HEK293 (cell line): ENCODE data around the gene NCR3LG1.

Experiments used
- BCL6B ChIP-seq: fragments of 450-650 bp; formaldehyde crosslinking; IDR thresholded peaks from 2 replicates; pipeline ENCODE4 v1.5.1; 2017; ENCODE audit warnings: missing biosample characterization, missing genetic modification characterization
- GLI4 ChIP-seq: fragments of 450-650 bp; formaldehyde crosslinking; IDR thresholded peaks from 2 replicates; pipeline ENCODE4 v1.5.1; 2016; ENCODE audit warnings: missing biosample characterization, missing genetic modification characterization
- GLIS2 ChIP-seq: fragments of 450-650 bp; formaldehyde crosslinking; IDR thresholded peaks from 2 replicates; pipeline ENCODE4 v1.5.1; 2016; ENCODE audit warnings: missing biosample characterization, missing genetic modification characterization
- HOXC10 ChIP-seq: sonication (generic); formaldehyde crosslinking; IDR thresholded peaks from 2 replicates; pipeline ENCODE4 v1.8.1; 2023; ENCODE audit warnings: mild to moderate bottlenecking, missing genetic modification reagents
- INSM2 ChIP-seq: fragments of 450-650 bp; formaldehyde crosslinking; IDR thresholded peaks from 2 replicates; pipeline ENCODE4 v1.5.1; 2016; ENCODE audit warnings: missing biosample characterization, missing genetic modification characterization
- KLF7 ChIP-seq: fragments of 450-650 bp; formaldehyde crosslinking; IDR thresholded peaks from 2 replicates; pipeline ENCODE4 v1.5.1; 2016; ENCODE audit warnings: missing biosample characterization, missing genetic modification characterization, borderline replicate concordance
- MEIS1 ChIP-seq: sonication (generic); formaldehyde crosslinking; IDR thresholded peaks from 2 replicates; pipeline ENCODE4 v1.8.1; 2022; ENCODE audit warnings: missing genetic modification reagents, mild to moderate bottlenecking, borderline replicate concordance
- MZF1 ChIP-seq: fragments of 450-650 bp; formaldehyde crosslinking; IDR thresholded peaks from 2 replicates; pipeline ENCODE4 v1.5.1; 2017; ENCODE audit warnings: missing biosample characterization, missing genetic modification characterization, borderline replicate concordance
- PBX3 ChIP-seq: sonication (generic); formaldehyde crosslinking; IDR thresholded peaks from 2 replicates; pipeline ENCODE4 v1.8.1; 2022; ENCODE audit warnings: mild to moderate bottlenecking, moderate library complexity, missing genetic modification reagents
- PRDM4 ChIP-seq: fragments of 450-650 bp; formaldehyde crosslinking; IDR thresholded peaks from 2 replicates; pipeline ENCODE4 v1.5.1; 2017; ENCODE audit warnings: missing biosample characterization, missing genetic modification characterization
- ZBTB21 ChIP-seq: fragments of 450-650 bp; formaldehyde crosslinking; IDR thresholded peaks from 2 replicates; pipeline ENCODE4 v1.5.1; 2017; ENCODE audit warnings: missing biosample characterization, missing genetic modification characterization
- ZBTB6 ChIP-seq: fragments of 450-650 bp; formaldehyde crosslinking; IDR thresholded peaks from 2 replicates; pipeline ENCODE4 v1.5.1; 2017; ENCODE audit warnings: missing biosample characterization, missing genetic modification characterization
- ZNF302 ChIP-seq: fragments of 450-650 bp; formaldehyde crosslinking; IDR thresholded peaks from 2 replicates; pipeline ENCODE4 v1.5.1; 2016; ENCODE audit warnings: missing biosample characterization, missing genetic modification characterization, low read depth
- ZNF311 ChIP-seq: fragments of 450-650 bp; formaldehyde crosslinking; IDR thresholded peaks from 2 replicates; pipeline ENCODE4 v1.5.1; 2017; ENCODE audit warnings: missing biosample characterization, missing genetic modification characterization, borderline replicate concordance
- ZNF404 ChIP-seq: fragments of 450-650 bp; formaldehyde crosslinking; IDR thresholded peaks from 2 replicates; pipeline ENCODE4 v1.5.1; 2017; ENCODE audit warnings: missing biosample characterization, missing genetic modification characterization
- ZNF416 ChIP-seq: fragments of 450-650 bp; formaldehyde crosslinking; IDR thresholded peaks from 2 replicates; pipeline ENCODE4 v1.5.1; 2016; ENCODE audit warnings: missing biosample characterization, missing genetic modification characterization
- ZNF501 ChIP-seq: fragments of 450-650 bp; formaldehyde crosslinking; IDR thresholded peaks from 2 replicates; pipeline ENCODE4 v1.5.1; 2016; ENCODE audit warnings: missing biosample characterization, missing genetic modification characterization
- ZNF518A ChIP-seq: fragments of 450-650 bp; formaldehyde crosslinking; conservative IDR thresholded peaks from 2 replicates; pipeline ENCODE4 v1.5.1; 2016; ENCODE audit warnings: low read depth, missing biosample characterization, missing genetic modification characterization
- ZNF558 ChIP-seq: fragments of 450-650 bp; formaldehyde crosslinking; IDR thresholded peaks from 2 replicates; pipeline ENCODE4 v1.5.1; 2016; ENCODE audit warnings: missing biosample characterization, missing genetic modification characterization
- ZNF560 ChIP-seq: fragments of 450-650 bp; formaldehyde crosslinking; IDR thresholded peaks from 2 replicates; pipeline ENCODE4 v1.5.1; 2017; ENCODE audit warnings: missing biosample characterization, missing genetic modification characterization, borderline replicate concordance
- ZNF658 ChIP-seq: fragments of 450-650 bp; formaldehyde crosslinking; IDR thresholded peaks from 2 replicates; pipeline ENCODE4; 2016; ENCODE audit warnings: missing biosample characterization, missing genetic modification characterization
- ZNF747 ChIP-seq: fragments of 450-650 bp; formaldehyde crosslinking; IDR thresholded peaks from 2 replicates; pipeline ENCODE4 v1.5.1; 2016; ENCODE audit warnings: missing biosample characterization, missing genetic modification characterization

The NCR3LG1 gene

GRCh38 chr11:17352950-17353820 is 1.6 kb downstream of the NCR3LG1 start (continued):
- TF ChIP-seq KLF7 (tag by site-specific recombination) (0 out of 2 replicates have a peak, but pooled peaks have one; percentile 18), PBX3 (CRISPR knock-in tag) (0 out of 2 replicates have a peak, but pooled peaks have one; percentile 81), ZBTB21 (tag by site-specific recombination) (0 out of 2 replicates have a peak, but pooled peaks have one; percentile 38), ZNF518A (tag by site-specific recombination) (no peak), MZF1 (no peak), HOXC10 (CRISPR knock-in tag) (no peak), ZNF404 (no peak), ZNF558 (tag by site-specific recombination) (no peak), ZNF560 (tag by site-specific recombination) (no peak), ZNF302 (tag by site-specific recombination) (no peak), ZNF311 (tag by site-specific recombination) (no peak), ZNF658 (no peak), ZBTB6 (tag by site-specific recombination) (0 out of 2 replicates have a peak, but pooled peaks have one; percentile 12), BCL6B (tag by site-specific recombination) (no peak), PRDM4 (tag by site-specific recombination) (peak; percentile 60; the same call in 1 of the 2 replicates), GLIS2 (tag by site-specific recombination) (peak; percentile 30), INSM2 (tag by site-specific recombination) (no peak), ZNF747 (tag by site-specific recombination) (no peak), GLI4 (tag by site-specific recombination) (no peak), ZNF501 (peak; percentile 72), MEIS1 (CRISPR knock-in tag) (no peak; the same call in 1 of the 2 replicates), ZNF416 (no peak)
